ENCODE data around the gene CUEDC1.

Gene CUEDC1

DNA sequence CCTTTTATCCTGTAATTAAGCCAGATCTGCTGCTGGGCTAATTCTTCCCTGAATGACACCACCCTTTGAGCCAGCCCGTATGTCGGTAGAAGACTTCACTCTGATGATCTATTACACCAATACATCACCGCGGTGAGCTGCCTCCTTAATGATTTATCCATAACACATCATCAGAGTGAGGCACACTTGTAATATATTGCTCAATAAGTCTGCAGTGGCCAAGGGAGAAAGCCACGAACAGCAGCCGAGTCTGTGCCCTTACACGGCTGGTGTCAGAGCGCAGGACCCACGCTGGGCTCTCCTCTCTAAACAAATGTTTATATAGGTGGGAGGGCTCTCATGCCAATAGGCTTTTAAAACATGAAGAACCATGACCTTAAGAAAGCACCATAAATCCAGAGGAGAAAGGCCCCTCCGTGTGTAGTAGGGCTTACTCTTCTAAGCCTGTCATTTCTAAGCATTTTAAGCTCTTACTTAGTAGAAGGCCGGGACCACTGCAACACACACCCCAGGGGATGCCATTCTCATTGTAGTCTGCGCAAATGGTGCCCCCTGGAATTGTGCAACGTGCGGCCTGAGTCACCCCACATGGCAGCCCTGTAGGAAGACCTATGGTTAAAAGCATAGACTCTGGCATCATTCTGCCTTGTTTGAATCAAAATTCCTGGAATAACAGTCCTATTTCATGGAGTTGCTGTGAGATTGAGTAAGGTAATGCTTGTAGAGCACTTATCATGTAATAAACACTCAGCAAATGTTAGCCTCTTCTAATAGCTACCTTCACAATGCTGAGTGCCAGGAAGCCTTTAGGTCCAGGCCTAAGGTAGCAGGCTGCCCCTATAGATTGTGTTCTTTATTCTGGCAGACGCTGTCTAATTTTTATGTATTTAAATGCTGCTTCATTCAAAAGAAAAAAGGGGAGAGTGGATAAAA is 131.5 kb downstream of the CUEDC1 start:
- DNase-seq, result no peak

DNA sequence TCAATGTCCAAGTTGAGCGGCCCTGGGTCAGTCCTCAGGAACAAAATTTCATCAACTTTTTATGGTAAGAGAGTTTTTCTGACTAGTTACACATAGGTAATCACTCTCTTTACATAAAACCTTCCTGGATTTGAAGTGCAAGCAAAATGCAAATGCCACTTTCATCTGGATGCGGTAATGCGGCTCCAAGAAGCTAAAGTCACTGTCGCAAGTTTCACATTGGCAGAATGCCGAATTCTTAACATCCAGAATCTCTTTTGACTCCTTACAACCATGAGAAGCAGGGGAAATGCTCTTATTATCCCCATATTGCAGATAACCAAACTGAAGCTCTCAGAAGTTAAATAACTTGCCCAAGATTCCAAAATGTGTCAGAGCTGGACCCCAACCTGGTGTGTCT is 135.3 kb downstream of the CUEDC1 start:
- DNase-seq, result no peak

DNA sequence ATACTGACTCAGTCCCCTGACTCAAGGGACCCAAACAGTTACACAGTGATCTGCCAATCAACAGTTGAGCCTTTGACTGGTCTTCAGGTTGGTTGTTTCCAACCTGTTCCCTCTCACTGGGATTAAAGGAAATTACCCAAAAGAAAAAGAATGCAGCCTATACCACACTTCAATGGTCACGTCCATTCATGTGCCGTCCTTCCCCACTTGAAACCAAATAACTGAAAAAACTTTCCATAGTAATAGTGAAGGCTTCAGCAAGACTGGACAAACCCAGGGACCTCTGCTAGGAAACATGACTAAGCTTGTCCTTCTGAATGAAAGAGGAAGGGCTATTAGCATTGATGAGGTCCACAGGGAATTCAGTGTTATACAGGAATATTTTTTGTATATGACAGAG is 135.9 kb downstream of the CUEDC1 start:
- no peak for DNase-seq

DNA sequence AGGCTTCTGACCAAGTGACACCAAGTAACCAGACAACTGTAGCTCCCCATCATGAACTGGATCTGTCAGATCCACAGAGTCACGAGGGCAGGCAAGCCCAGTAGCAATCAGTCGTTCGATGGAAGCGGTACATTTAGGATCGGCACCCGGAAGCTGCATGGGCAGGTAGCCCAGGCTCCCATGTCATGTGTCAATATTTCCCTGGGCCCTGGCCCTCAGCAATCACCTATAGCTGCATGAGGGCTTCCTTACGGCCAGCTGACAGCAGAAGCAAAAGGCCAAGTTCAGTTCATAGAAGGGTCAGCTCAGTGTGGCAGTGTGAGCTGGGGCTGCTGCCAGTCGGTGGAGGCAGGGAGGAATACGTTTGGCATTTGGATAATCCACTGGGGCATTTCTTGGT is 137.1 kb downstream of the CUEDC1 start:
- DNase-seq, result no peak

DNA sequence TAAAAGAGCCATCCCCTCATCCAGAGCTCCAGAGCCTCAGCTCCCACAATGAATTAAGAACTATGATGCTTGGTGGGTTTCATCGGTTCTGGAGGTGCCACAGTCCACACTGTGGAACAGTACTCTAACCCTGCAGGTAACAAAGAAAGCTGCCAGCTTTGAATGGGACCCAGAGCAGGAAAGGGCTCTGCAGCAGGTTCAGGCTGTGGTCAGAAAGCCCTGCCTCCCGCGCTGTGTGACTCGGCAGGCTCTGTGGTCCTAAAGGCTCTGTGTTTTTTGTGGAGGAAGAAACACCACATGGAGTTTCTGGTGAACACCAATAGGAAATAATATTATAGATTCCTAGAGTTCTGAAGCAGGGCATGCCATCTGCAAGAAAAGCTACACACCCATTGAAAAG is 137.9 kb downstream of the CUEDC1 start:
- DNase-seq, result no peak

DNA sequence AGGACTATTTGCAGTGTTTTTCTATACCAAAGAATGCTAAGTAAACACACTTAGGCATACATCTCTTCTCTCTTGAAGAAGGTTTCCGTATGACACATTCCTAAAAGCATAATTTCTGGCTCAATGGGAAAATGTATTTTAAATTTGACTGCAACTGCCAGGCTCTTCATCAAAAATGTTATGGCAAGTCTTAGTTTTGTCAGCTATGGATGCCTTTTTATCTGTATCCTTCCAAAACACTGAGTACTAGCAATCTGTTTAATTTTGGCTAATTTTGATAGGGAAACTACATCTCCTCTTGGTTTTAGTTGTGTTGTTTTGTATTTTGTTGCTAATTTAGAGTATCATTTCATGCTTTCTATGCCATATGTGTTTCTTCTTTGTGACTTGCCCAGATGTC is 140.8 kb downstream of the CUEDC1 start:
- DNase-seq, result no peak

DNA sequence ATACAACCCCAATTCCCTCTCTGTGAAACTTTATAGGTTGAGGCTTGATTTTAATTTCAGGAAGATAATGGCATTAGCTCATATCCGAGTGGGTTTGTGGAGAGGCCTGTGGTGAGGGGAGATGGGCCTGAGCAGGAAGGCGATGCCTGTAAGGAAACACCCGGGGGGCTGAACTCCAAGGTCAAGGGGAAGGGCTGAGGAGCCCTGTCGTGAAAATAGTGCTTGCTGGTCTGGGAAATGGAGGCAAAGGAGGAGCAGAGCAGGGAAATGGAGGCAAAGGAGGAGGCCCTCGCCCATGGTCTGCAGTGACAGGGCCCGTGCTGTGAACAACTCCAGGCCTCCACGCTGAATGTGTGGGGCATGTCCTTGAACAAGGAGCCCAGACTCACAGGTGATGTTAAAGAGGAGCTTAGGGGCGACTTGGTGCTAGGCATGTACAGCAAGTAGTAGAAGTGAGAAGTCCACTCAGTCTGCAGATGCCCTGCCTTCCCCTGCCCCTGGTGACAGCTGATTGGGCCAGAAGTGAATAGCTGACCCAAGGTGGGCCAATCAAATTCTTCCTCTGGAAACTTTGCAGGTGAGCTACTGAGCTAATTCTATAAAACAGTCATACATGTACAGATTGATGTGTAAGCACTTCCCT is 143.5 kb downstream of the CUEDC1 start:
- no peak for DNase-seq

All from activated CD4-positive, alpha-beta T cell treated with anti-CD3 and anti-CD28 coated beads, Interleukin-2, amount 50 U/mL, for 16 hours (primary cell).